SK-N-SH (cell line): ENCODE results near the gene HOXD11. TPM values are rescaled to one million over a fixed set of nuclear protein-coding genes. Genes with fewer than 3 reads are reported as not detected.
A peak's percentile ranks its signal among the peaks of the same experiment; 100 is the strongest.

Experiments used
- CTCF ChIA-PET: fragments of 300-600, 350-600 bp; formaldehyde crosslinking; extraction: SDS; loops from one replicate; lab custom pipeline; 2021; lab: Yijun Ruan, JAX
- POLR2A ChIA-PET: fragments of 350-600 bp; sonication (Branson Sonifier 250); formaldehyde crosslinking; extraction: SDS; loops from one replicate; lab custom pipeline; 2020; ENCODE audit warnings: antibody characterized with exemption, inconsistent platforms; lab: Yijun Ruan, JAX
- DNase-seq: peaks from one replicate; pipeline ENCODE4 v3.0.0; 2012
- H2AFZ ChIP-seq: fragments of 200-600 bp; sonication (generic); 2 replicates; pipeline ENCODE4 v1.8.1; 2016; ENCODE audit warnings: antibody characterized with exemption, mild to moderate bottlenecking, low read depth
- H3F3A ChIP-seq: fragments of 200-600 bp; sonication (generic); replicated peaks from 2 replicates; pipeline ENCODE3; 2016; ENCODE audit warnings: antibody characterized with exemption, mild to moderate bottlenecking; ENCODE audit not compliant: insufficient read depth
- H3K27ac ChIP-seq, 2 experiments: fragments of 200-500 bp in 1 of 2; fragments of 200-600 bp in 1 of 2; sonication (Bioruptor generic) in 1 of 2; sonication (generic), shearing (Covaris generic) in 1 of 2; 2 replicates each; pipeline versions ENCODE4 v1.5.1 to v1.6.1; 2014 to 2016; ENCODE audit warnings: low read depth in 2 of 2, inconsistent platforms in 1 of 2, low read length in 1 of 2, mild to moderate bottlenecking in 1 of 2, mixed read lengths in 1 of 2
- H3K27me3 ChIP-seq: fragments of 200-600 bp; sonication (generic), shearing (Covaris generic); 2 replicates; pipeline ENCODE4 v1.6.1; 2016; ENCODE audit warnings: mixed run types; ENCODE audit not compliant: insufficient read depth
- H3K36me3 ChIP-seq, 2 experiments: fragments of 200-500 bp in 1 of 2; fragments of 200-600 bp in 1 of 2; sonication (Bioruptor generic) in 1 of 2; sonication (generic) in 1 of 2; replicated peaks in 1 of 2; 2 replicates each; pipeline versions ENCODE3 to v1.5.1; 2014 to 2016; ENCODE audit warnings: low read length in 1 of 2, mild to moderate bottlenecking in 1 of 2; ENCODE audit not compliant: insufficient read depth in 2 of 2, control insufficient read depth in 1 of 2
- H3K4me1 ChIP-seq, 2 experiments: fragments of 200-500 bp in 1 of 2; fragments of 200-600 bp in 1 of 2; sonication (Bioruptor generic) in 1 of 2; sonication (generic), shearing (Covaris generic) in 1 of 2; 2 replicates each; pipeline versions ENCODE4 v1.5.1 to v1.6.1; 2014 to 2016; ENCODE audit warnings: low read depth in 1 of 2, low read length in 1 of 2, mixed run types in 1 of 2; ENCODE audit not compliant: insufficient read depth in 2 of 2, control insufficient read depth in 1 of 2
- H3K4me2 ChIP-seq: fragments of 200-600 bp; sonication (generic), shearing (Covaris generic); 2 replicates; pipeline ENCODE4 v1.6.1; 2017; ENCODE audit warnings: mixed run types
- H3K4me3 ChIP-seq, 2 experiments: fragments of 200-500 bp in 1 of 2; fragments of 200-600 bp in 1 of 2; sonication (Bioruptor generic) in 1 of 2; sonication (generic), shearing (Covaris generic) in 1 of 2; 2 replicates each; pipeline versions ENCODE4 v1.5.1 to v1.8.1; 2014 to 2016; ENCODE audit warnings: low read depth in 2 of 2, inconsistent platforms in 1 of 2, low read length in 1 of 2, mild to moderate bottlenecking in 1 of 2, mixed read lengths in 1 of 2, moderate library complexity in 1 of 2
- H3K79me2 ChIP-seq: fragments of 200-600 bp; sonication (generic); 2 replicates; pipeline ENCODE4 v1.8.1; 2017; ENCODE audit warnings: mild to moderate bottlenecking; ENCODE audit not compliant: insufficient read depth
- H3K9ac ChIP-seq: fragments of 200-600 bp; sonication (generic); 2 replicates; pipeline ENCODE4 v1.6.1; 2017; ENCODE audit warnings: mixed run types
- H3K9me2 ChIP-seq: fragments of 200-600 bp; sonication (generic); 2 replicates; pipeline ENCODE4 v1.6.1; 2017; ENCODE audit warnings: mixed run types
- H3K9me3 ChIP-seq: fragments of 200-600 bp; sonication (generic); 2 replicates; pipeline ENCODE4 v1.6.1; 2017; ENCODE audit warnings: mixed run types, mild to moderate bottlenecking, moderate library complexity
- H4K20me1 ChIP-seq: fragments of 200-600 bp; sonication (generic); 2 replicates; pipeline ENCODE4 v1.6.1; 2017; ENCODE audit warnings: mild to moderate bottlenecking, mixed run types; ENCODE audit not compliant: insufficient read depth
- EP300 ChIP-seq, 2 experiments: IDR thresholded peaks; 2 replicates each; pipeline versions ENCODE4 v1.4.0 to v1.6.1; 2012; ENCODE audit warnings: borderline replicate concordance in 1 of 2, low read depth in 1 of 2, low read length in 1 of 2
- EZH2phosphoT487 ChIP-seq: fragments of 200-600 bp; sonication (generic); IDR thresholded peaks from 2 replicates; pipeline ENCODE4 v1.6.1; 2017; ENCODE audit warnings: low read depth, mixed run types, mild to moderate bottlenecking, antibody characterized with exemption, moderate library complexity, borderline replicate concordance
- GABPA ChIP-seq: IDR thresholded peaks from 2 replicates; pipeline ENCODE4 v1.4.0; 2012; ENCODE audit warnings: low read depth, mild to moderate bottlenecking
- MAX ChIP-seq: IDR thresholded peaks from 2 replicates; pipeline ENCODE4 v1.4.0; 2012; ENCODE audit warnings: low read depth
- NRF1 ChIP-seq: IDR thresholded peaks from 2 replicates; pipeline ENCODE4 v1.6.1; 2012; ENCODE audit warnings: low read depth, mild to moderate bottlenecking, low read length
- POLR2AphosphoS5 ChIP-seq: IDR thresholded peaks from 2 replicates; pipeline ENCODE4 v1.6.1; 2012; ENCODE audit warnings: low read depth, low read length
- RAD21 ChIP-seq: IDR thresholded peaks from 2 replicates; pipeline ENCODE4 v1.6.1; 2012; ENCODE audit warnings: mild to moderate bottlenecking, low read length
- RCOR1 ChIP-seq: fragments of 150-350 bp; IDR thresholded peaks from 2 replicates; pipeline ENCODE4 v1.6.1; 2017; ENCODE audit warnings: antibody characterized with exemption, low read length
- RFX5 ChIP-seq: IDR thresholded peaks from 2 replicates; pipeline ENCODE4 v1.6.1; 2012; ENCODE audit warnings: mild to moderate bottlenecking, improper control_type of control experiment, low read length
- TCF12 ChIP-seq: IDR thresholded peaks from 2 replicates; pipeline ENCODE4 v1.4.0; 2012
- USF2 ChIP-seq: fragments of 150-350 bp; IDR thresholded peaks from 2 replicates; pipeline ENCODE4 v1.6.1; 2017; ENCODE audit warnings: antibody characterized with exemption, low read length, low read depth, borderline replicate concordance
- WGBS: methylation state at CpG from one replicate; pipeline ENCODE4 v1.1.6; 2017; ENCODE audit warnings: low lambda C conversion rate; 5-methylcytosine and 5-hydroxymethylcytosine counted together
- polyA plus RNA-seq, 3 experiments: library from polyadenylated mRNA; depleted of rRNA; stranded (reverse); fragments of >200 nt; gene quantifications; 2 replicates each; pipeline ENCODE4 v1.2.3, GENCODE V29; 2012
- TF ChIP-seq, protein P1 (sequence below): IDR thresholded peaks from 2 replicates; pipeline ENCODE4 v1.4.0; 2012; ENCODE audit warnings: low read depth, borderline replicate concordance

Gene HOXD11
- polyA plus RNA-seq, 1 of the 3 experiments (the other 2 are of a cell fraction) = not detected

GRCh38 chr2:176124947-176125771, 18.1 kb downstream of the HOXD11 start:
- H3K36me3 ChIP-seq = no peaks in the 10 kb centered on the region
- CTCF ChIA-PET = interaction anchor here (2.0 to 26.1 kb wide), 9 partner anchors 11 to 1036 kb away, joined by 5 to 1047 read pairs (median 83); partner anchors contain the start of gene HOXD10
- 94% methylated on average over 7 of the region's 9 CpGs for WGBS

DNA sequence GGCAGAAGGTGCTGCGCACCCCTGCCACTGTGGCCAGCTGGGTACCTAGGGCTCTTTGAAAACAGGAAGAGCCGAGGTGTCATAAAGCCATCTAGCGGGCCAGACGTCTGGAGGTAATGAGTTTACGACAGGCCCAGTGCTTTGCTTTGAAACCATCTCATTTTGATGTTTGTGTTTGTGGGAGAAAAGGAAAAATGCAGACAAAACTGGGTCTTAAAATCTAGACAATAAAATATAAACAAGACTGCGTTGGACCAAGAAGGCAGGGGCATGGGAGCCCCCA, 18.6 kb downstream of the HOXD11 start:
- peaks cover 4 to 21% of the 10 kb centered on the region in 2 experiments; a peak in 3 of 4 replicates for H3K4me1 ChIP-seq
- no peak for DNase-seq
- 94% methylated on average over 6 of the region's 6 CpGs for WGBS
- H3K9me3 ChIP-seq = no peaks in the 10 kb centered on the region
- ChIA-PET CTCF (interaction anchor here (1.7 to 26.1 kb wide), 10 partner anchors 12 to 1035 kb away, joined by 5 to 1047 read pairs (median 56); partner anchors contain the start of gene HOXD10), POLR2A (interaction anchor here (0.6 kb wide), 1 partner anchor 830 kb away, joined by 3 read pairs; no protein-coding TSS in a partner anchor)
- H3F3A ChIP-seq = peaks cover 5% of the 10 kb centered on the region
- H2AFZ ChIP-seq = no peak overlapping the region
- no peak overlapping the region for H3K27ac ChIP-seq
- H3K4me2 ChIP-seq = no peak overlapping the region
- no peak overlapping the region for H3K4me3 ChIP-seq
- H4K20me1 ChIP-seq = no peaks in the 10 kb centered on the region
- TF ChIP-seq NRF1 = no peak
- no peak for TF ChIP-seq GABPA
- TF ChIP-seq MAX = no peak
- TF ChIP-seq EP300 (IDR thresholded peaks at IDR 0.05; ENCODE audit: borderline replicate concordance in 1 of 2, low read depth in 1 of 2, low read length in 1 of 2) = no peak
- no peaks in the 10 kb centered on the region for H3K36me3 ChIP-seq
- no peak overlapping the region for H3K9ac ChIP-seq
- no peaks in the 10 kb centered on the region for H3K9me2 ChIP-seq
- no peaks in the 10 kb centered on the region; the same call in 1 of the 2 replicates for H3K27me3 ChIP-seq
- H3K79me2 ChIP-seq = no peaks in the 10 kb centered on the region

More at GRCh38 chr2:176124947-176125771, 18.1 kb downstream of the HOXD11 start:
- H3K9me3 ChIP-seq = no peaks in the 10 kb centered on the region
- H3K4me3 ChIP-seq = no peak overlapping the region
- no peak overlapping the region for H3K27ac ChIP-seq
- POLR2A ChIA-PET = interaction anchor here (0.6 to 4.1 kb wide), 2 partner anchors 513 to 831 kb away, joined by 3 to 19 read pairs; no protein-coding TSS in a partner anchor
- no peaks in the 10 kb centered on the region for H4K20me1 ChIP-seq
- no peak for DNase-seq
- no peaks in the 10 kb centered on the region for H3K79me2 ChIP-seq
- peaks cover 4 to 21% of the 10 kb centered on the region in 2 experiments; a peak in 3 of 4 replicates for H3K4me1 ChIP-seq
- no peaks in the 10 kb centered on the region for H3K9me2 ChIP-seq
- H2AFZ ChIP-seq = no peak overlapping the region
- no peaks in the 10 kb centered on the region; the same call in 1 of the 2 replicates for H3K27me3 ChIP-seq
- no peak overlapping the region for H3K9ac ChIP-seq
- H3K4me2 ChIP-seq = no peak overlapping the region
- TF ChIP-seq RCOR1 = no peak
- TF ChIP-seq, all 33 proteins: peak for 0
- H3F3A ChIP-seq = peaks cover 3% of the 10 kb centered on the region

GRCh38 chr2:176126929-176127773, 20.1 kb downstream of the HOXD11 start:
- DNase-seq = peak; percentile 63
- Histone ChIP-seq H3K4me3 (peak overlapping the region; percentile 19 to 25; a peak in 1 of 4 replicates), H3K36me3 (no peaks in the 10 kb centered on the region), H3K79me2 (peaks cover 10% of the 10 kb centered on the region), H3K9ac (no peak overlapping the region), H3K9me2 (no peaks in the 10 kb centered on the region), H3K27ac (no peak overlapping the region; a peak in 1 of 4 replicates), H3F3A (peaks cover 11% of the 10 kb centered on the region), H2AFZ (0 out of 2 replicates have a peak overlapping the region, but pooled peaks have one; percentile 2), H4K20me1 (no peaks in the 10 kb centered on the region), H3K27me3 (no peaks in the 10 kb centered on the region; the same call in 1 of the 2 replicates), H3K9me3 (no peaks in the 10 kb centered on the region), H3K4me1 (peaks cover 4 to 20% of the 10 kb centered on the region in 2 experiments; a peak in 3 of 4 replicates), H3K4me2 (0 out of 2 replicates have a peak overlapping the region, but pooled peaks have one; percentile 37)
- CTCF ChIA-PET = interaction anchor here (0.6 to 26.1 kb wide), 71 partner anchors 13 to 1780 kb away, joined by 3 to 1047 read pairs (median 5); partner anchors contain the start of gene HOXD10
- 17% methylated on average over 13 of the region's 13 CpGs for WGBS
- POLR2A ChIA-PET = interaction anchor here (0.7 to 1.3 kb wide), 6 partner anchors 9 to 1022 kb away, joined by 3 to 6 read pairs (median 4); no protein-coding TSS in a partner anchor
- TF ChIP-seq RCOR1 (0 out of 2 replicates have a peak, but pooled peaks have one; percentile 7), EZH2phosphoT487 (no peak), TCF12 (0 out of 2 replicates have a peak, but pooled peaks have one; percentile 8), POLR2AphosphoS5 (no peak), USF2 (no peak), NRF1 (no peak), RAD21 (peak; percentile 94), RFX5 (no peak)
- TF ChIP-seq, protein P1, sequence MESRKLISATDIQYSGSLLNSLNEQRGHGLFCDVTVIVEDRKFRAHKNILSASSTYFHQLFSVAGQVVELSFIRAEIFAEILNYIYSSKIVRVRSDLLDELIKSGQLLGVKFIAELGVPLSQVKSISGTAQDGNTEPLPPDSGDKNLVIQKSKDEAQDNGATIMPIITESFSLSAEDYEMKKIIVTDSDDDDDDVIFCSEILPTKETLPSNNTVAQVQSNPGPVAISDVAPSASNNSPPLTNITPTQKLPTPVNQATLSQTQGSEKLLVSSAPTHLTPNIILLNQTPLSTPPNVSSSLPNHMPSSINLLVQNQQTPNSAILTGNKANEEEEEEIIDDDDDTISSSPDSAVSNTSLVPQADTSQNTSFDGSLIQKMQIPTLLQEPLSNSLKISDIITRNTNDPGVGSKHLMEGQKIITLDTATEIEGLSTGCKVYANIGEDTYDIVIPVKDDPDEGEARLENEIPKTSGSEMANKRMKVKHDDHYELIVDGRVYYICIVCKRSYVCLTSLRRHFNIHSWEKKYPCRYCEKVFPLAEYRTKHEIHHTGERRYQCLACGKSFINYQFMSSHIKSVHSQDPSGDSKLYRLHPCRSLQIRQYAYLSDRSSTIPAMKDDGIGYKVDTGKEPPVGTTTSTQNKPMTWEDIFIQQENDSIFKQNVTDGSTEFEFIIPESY = no peak
